Pons (tissue), 1 donor: ENCODE data around the gene UBAP1.
"Not testable (repeated sequence)": the region's sequence is repeated elsewhere in the genome, so short reads cannot be mapped to it uniquely, and the experiment has no call there.

ENCODE experiments used
- DNase-seq: peaks from one replicate; pipeline ENCODE4 v3.0.0-alpha.2; 2016; ENCODE audit warnings: low spot score

Gene UBAP1

DNA sequence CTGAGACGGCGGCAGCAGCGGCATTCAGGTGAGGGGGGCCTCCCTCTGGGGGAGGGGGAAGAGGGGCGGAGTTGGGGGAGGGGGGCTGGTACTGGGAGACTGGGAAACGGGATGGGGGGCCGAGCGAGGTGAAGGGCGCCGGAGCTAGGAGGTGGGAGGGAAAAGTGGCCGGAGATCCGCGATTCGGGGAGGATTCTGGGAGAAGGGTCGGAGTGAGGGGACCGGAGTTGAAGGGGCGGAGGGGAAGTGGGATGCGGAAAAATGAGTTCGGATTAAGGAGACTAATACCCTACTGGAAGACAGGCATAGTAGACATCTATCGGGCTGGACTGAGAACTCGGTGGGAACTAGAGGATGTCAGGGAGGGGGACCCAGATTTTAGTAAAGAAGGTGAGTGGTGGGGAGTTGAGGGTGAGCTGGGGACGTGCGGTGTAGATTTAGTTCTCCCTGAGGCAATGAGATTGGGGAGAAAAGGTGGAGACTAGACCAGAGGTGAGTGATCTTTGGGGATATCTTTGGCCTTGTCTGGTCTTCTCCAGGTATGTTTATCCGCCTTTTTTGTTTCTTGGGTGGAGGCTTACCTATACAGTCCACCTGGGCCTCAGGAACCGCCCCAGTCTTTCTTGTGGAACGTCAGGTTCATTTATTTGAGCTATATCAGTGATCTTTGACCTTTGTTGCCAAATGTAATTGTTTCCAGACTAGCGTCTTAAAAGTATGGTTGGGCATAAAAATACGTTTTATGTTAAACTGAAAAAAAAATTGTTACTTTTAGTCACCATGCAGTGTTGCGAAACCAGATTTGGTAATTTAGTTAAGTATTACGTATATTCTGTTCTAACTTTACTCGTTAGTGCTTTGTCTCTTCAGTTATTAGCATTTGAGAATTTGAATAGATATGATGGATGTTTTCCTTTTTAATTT is 632 bp downstream of the UBAP1 start:
- DNase-seq = peak; percentile 17

DNA sequence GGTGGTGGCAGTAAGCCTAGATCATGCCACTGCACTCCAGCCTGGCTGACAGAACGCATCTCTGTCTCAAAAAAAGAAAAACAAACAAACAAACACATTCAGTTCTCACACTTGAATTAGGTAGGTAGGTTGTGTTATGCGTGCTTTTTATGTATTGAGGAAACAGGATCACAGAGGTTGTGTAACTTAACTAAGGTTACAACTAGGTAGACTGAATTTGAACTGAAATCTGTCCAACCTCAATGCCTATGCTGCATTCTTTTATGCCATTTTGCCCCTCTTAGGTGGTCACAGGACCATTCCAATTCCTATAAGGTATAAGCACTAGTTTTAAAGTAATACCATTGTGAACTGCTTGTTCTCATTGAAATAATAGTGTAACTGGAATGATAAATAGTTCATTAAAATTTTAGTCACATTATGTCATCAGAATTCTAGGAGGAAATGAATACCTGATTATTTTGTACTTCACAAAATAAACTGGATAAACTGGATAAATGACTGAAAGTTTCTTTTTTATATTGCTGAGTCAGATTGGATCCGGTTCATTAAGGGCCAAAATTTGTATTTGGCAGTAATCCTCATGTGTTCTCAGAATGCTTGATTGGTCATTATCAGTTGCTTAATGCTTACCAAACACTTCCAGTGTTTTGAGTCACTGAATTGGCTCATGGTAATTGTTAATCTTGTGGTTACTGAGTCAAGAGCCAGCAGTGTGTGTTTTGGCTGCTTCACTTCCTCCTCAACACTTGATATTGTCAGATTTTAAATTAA is 7.1 kb downstream of the UBAP1 start:
- peak; percentile 51 for DNase-seq

DNA sequence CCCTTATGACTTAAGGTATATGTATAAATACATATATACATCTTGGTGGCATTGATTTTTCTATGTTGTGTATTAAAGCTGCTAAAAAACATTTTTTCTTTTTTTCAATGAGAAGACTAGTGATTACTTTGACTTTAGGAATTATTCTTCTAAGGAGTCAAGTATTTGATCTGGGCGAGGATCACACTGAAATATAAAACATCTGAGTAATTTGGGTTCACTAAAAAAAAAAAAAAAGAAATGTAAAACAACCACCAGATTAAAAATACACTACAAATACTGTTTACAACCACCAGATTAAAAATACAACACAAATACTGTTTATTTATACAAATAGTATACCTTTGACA is 9.0 kb downstream of the UBAP1 start:
- DNase-seq = no peak

DNA sequence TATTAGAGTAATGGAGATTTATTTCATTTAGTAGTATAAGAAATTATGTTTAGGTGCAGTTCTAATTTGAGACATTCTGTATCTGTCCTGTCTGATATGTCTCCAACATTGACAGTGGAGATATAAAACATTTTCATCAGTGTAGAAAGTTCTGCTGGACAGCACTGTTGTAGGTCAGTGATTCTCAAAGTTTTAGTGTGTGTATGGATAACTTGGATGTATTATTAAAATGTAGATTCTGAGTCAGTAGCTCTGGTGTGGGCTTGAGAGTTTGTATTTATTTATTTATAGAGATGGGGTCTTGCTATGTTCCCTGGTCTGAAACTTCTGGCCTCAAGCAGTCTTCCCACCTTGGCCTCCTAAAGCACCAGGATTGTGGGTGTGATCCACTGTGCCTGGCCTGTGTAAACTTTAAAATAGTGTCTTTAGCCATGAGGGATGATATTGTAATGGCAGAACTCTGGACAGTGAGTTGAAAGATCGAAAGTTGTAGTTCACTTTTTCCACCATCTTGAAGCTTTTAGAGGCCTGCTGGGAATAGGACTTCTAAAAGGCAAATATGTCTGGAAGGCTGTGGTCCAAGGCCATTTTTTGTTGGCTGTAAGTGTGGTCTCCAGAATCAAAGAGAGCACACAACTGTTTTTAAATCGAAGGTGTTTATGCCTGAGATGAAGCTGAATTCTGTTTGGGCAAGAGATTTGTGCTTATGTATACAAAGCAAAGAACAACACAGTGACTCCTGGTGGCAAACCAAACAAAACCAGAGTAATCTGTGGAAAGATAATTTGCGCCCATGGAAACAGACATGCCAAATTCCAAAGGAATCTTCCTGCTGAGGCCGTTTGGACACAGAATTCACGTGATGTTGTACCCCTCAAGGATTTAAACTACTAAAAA is 12.4 kb downstream of the UBAP1 start:
- DNase-seq = no peak

DNA sequence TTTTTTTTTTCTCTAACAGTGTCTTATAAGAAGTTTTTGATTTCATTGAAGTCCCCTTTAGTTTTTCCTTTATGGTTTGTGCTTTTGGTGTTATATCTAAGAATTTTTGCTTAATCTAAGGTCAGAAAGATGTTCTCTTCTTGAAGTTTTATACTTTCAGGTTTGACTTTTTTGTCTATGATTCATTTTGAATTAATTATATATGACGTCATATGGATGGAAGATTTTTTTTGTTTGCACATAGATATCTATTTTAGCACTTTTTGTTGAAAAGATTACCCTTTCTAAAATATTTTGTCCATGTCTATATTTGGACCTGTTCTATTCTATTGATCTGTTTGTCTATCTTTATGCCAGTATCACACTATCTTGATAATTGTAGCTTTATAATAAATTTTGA is 16.3 kb downstream of the UBAP1 start:
- DNase-seq = no peak

DNA sequence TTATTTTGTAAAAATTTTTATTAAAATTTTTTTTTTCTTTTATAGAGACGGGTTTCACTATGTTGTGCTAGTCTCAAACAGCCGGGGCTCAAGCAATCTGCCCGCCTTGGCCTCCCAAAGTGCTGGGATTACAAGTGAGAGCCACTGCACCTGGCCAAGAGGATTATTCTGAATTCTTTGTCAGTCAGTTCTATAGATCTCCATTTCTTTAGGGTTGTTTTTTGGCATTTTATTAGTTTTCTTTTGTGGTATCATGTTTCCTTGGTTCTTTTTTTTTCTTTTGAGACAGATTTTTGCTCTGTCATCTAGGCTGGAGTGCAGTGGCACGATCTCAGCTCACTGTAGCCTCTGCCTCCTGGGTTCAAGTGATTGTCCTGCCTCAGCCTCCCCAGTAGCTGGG is 18.4 kb downstream of the UBAP1 start:
- not testable (repeated sequence) for DNase-seq

DNA sequence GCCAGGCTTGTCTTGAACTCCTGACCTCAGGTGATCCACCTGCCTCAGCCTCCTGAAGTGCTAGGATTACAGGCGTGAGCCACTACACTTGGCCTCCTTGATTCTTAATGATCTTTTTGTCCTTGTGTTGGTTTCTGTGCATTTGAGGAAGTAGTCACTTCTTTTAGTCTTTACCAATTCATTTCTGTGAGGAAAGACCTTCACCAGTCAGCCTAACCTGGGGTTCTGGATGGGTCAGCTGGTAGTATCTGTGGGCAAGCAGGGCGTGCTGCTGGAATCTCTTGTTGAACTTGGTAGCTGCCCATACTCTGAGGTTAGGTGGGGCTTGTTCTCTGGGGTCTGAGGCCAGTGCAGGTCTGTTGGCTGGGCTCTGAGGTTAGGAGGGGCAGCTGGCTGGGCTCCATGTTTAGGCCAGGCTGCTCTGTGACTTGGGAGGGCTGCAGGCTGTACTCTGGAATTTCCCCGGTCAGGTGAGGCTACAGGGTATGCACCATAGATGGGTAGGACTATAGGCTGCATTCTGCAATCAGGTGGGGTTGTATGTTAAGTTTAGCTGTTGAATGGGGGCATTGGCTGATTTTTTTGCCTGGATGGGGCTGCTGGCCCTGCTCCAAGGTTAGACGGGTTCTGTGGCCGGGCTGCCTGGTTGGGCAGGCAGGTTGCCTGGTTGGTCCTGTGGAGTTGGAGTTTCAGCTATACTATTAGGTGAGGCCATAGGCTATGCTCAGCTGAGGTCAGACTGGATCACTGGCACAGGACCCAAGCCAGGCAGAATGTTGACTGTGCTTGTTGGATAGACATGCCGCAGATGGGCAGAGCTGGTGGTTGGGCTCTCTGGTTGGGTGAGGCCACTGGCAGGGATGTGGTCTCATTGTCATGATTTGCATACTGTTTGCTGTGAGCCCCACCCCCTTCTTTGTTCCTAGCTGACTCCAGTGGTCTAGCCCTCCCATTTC is 19.2 kb downstream of the UBAP1 start:
- no peak for DNase-seq

DNA sequence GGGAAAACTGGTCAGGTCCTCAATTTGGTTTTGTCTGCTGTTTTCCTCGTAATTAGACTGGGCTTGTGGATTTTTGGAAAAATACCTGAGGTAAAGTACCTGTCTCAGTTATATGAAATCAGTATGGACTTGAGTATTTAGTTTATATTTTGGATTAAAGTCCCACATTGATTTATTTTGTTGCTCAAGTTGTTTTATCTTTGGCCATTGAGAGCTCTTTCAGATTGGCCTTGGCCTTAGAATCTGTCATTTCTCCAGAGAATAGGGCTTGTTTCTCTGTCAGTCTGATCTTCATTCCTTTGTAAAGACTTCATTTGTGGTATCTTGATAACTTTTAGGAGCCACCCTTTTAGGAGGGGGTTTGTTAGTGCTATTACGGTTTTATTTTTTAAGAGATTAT is 21.2 kb downstream of the UBAP1 start:
- no peak for DNase-seq

DNA sequence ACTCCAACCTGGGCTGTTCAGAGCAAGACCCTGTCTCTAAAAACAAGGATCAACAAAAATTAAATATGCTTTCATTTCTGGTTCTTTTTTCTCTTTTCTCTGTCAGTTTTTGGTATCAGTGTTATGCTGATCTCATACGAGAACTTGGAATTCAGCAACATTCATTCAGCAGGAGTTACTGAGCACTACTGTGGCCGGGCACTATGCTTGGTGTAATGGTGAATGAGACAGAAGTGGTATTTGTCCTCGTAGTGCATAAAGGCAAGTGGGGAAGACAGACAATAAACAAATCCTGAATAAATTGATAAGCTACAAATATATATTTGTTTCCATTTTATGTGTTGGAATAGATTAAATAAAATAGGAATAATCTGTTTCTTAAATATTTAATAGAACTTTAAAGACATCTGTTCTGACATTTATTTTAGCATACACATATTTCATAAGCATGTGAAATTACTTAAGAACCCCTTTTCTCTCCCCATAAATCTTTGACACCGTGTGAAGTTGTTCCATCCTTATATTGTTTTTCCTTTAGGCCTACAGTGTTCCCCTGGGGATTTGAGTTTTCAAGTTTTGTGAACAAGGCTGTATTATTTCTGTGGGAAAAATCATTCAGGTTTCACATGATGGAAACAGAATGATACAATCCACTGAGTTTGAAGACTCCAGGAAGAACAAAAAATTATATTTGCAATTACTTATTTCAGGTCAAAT is 24.6 kb downstream of the UBAP1 start:
- peak; percentile 69 for DNase-seq

DNA sequence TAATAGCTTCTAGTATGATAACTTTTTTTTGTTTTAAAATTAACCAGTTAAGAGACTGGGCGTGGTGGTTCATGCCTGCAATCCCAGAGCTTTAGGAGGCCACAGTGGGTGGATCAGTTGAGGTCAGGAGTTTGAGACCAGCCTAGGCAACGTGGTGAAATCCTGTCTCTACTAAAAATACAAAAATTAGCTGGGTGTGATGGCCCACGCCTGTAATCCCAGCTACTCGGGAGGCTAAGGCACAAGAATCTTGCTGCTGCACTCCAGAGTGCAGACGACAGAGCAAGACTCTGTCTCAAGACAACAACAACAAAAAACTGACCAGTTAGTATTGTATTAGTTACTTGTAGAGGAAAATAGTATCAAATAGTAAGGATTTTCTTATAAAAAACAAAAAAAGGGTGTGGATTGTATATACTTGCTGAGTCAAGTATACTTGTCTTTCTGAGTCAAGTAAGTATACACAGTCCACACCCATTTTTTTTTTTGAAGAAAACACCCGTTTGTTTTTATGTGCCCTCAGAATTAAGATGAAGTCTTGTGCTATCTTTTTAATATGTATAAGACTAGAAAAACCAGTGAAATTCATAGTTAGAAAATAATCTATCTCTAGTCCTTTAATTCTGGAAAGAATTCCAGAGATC is 25.3 kb downstream of the UBAP1 start:
- DNase-seq = no peak

DNA sequence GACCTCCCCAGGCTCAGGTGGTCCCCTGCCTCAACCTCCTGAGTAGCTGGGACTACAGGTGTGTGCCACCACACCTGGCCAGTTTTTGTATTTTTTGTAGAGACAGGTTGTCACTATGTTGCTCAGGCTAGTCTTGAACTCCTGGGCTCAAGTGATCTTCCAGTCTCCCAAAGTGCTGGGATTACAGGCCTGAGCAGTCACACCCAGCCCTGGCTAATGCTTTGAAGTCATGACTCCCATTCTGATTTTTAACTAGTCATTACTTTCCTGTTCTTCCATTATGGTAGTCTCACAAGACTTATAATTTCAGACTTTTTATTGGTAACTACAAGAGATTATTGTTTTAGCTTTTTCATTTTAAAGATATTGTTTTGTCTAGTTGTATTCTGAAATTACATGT is 26.3 kb downstream of the UBAP1 start:
- no peak for DNase-seq

DNA sequence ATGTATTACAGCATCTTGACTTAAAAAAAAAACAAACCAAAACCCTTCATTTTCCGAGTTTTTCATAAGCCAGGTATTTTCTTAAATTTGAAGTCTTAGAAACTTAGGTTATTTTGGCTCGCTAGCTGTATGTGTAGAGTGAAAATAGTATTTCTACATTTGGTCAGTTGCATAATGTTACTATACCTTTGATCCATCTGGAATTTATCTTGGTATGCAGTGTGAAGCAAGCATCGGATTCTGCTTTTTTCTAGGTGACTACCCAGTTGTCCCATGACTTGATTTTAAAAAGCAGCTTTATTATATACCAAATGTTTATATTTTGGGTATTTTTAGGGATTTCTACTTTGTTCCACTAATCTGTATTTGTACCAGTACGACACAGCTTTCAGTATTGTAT is 27.7 kb downstream of the UBAP1 start:
- no peak for DNase-seq

DNA sequence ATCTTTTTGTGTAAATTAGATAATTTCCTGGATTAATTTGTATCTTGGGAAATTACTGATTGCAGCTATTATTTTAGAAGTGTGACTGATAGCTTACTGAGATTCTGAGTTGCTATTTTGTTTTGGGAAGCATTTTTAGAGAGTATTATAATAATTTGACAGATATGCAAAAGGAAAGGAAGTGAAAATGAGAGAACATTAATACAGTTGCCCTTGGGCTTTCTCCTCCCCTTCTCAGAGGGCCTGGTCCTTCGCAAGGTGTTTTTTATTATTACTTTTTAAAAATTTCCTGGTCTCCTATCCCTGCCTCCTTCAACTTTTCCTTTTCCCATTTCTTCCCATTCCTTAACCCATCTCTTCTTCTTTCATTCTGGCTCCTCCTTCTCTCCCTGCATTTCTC is 32.6 kb downstream of the UBAP1 start:
- no peak for DNase-seq

DNA sequence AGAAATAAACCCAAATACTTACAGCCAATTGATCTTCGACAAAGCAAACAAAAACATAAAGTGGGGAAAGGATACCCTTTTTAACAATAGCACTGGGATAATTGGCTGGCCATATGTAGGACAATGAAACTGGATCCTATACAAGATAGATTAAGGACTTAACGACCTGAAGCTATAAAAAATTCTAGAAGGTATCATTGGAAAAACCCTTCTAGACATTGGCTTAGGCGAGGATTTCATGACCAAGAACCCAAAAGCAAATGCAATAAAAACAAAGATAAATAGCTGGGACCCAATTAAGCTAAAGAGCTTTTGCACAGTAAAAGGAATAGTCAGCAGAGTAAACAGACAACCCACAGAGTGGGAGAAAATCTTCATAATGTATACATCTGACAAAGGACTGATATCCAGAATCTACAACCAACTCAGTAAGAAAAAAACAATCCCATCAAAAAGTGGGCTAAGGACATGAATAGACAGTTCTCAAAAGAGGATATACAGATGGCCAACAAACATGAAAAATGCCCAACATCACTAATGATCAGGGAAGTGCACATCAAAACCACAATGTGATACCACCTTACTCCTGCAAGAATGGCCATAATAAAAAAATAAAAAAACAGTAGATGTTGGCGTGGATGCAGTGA is 35.6 kb downstream of the UBAP1 start:
- DNase-seq = not testable (repeated sequence)

DNA sequence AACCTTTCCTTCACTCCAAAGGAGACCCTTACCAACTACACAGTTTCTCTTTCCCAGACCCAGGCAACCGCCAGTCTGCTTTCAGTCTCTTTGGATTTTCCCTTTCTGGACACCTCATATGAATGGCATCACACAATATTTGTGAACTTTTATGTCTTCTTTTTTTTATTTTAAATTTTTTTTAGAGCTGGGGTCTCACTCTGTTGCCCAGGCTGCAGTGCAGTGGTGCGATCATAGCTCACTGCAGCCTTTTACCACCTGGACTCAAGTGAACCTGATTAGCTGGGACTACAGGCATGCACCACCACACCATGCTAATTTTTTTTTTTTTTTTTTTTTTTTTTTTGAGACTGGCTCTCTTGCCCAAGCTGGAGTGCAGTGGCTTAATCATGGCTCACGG is 37.5 kb downstream of the UBAP1 start:
- no peak for DNase-seq

DNA sequence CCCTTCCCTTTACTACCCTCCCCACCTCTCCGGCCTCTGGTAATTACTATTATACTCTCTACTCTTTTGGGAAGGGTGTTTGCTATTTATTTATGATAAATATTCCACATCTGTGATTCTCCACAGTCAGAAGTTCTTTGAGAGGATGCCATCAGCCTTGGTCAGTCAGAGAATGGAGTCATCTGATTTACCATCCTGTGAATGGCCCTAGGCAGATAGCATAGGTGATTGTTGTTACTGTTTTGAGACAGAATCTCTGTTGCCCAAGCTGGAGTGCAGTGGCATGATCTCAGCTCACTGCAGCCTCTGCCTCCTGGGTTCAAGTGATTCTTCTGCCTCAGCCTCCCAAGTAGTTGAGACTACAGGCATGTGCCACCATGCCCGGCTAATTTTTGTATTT is 38.2 kb downstream of the UBAP1 start:
- not testable (repeated sequence) for DNase-seq

DNA sequence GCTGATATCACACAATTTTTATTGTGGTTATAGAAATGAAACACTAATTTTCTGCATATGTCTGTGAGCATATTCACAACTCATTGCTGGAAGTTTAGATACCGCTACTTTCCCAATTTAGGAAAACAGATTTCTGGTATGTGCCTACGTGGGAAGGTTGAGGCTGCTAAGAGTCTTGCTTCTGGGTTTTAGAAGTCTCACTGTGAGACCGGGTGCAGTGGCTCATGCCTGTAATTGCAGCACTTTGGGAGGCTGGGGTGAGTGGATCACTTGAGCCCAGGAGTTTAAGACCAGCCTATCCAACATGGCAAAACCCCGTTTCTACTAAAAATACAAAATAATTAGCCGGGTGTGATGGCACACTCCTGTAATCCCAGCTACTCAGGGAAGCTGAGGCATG is 39.6 kb downstream of the UBAP1 start:
- no peak for DNase-seq

DNA sequence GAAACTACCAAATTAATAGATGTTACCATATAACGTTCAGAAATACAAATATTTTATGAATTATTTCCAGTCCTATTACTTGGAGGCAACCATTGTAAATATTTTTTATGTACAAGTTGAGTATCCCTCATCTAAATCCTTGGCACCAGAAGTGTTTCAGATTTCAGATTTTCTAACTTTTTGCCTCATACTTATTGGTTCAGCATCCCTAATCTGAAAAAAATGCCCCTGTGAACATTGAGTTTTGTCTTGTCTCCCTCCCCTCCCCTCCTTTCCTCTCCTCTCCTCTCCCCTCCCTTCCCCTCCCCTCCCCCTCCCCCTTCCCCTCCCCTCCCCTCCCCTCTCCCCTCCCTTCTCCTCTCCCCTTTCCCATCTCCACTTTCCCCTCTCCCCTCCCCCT is 40.6 kb downstream of the UBAP1 start:
- no peak for DNase-seq

DNA sequence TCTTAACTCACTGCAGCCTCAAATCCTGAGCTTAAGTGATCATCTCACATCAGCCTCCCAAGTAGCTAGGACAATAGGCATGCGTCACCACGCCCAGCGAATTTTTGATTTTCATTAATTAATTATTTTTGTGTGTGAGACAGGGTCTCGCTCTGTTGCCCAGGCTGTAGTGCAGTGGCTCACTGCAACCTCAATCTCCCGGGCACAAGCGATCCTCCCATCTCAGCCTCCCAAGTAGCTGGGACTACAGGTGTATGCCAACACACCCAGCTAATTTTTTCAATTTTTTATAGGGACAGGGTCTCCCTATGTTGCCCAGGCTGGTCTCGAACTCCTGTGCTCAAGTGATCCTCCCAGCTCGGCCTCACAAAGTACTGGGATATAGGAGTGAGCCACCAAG is 41.4 kb downstream of the UBAP1 start:
- DNase-seq = no peak

DNA sequence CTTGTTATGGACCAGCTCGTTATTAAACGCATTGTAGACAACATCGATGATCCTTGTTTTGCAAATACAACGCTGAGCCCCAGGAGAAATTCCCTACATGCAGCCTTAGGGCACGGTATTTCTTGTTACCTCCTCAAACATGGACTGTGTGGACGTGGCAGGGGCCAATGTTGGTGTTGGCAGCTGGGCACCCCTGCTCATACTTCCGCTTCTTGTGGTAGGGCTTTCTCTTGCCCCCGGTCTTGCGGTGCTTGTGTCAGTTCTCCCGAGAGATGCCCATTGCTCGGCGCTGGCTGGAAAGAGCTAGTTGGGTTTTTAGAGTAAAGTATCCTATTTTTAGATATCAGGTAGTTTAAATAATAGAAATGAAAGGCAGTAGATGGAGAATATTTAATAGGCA is 45.5 kb downstream of the UBAP1 start:
- no peak for DNase-seq
